PFSK-1 (cell line): ENCODE results near the gene TCF4.

ENCODE experiments used
- FOXP2 ChIP-seq: optimal IDR thresholded peaks from 2 replicates; pipeline ENCODE3; 2011; ENCODE audit warnings: borderline replicate concordance, control low read depth, inconsistent platforms; ENCODE audit not compliant: insufficient read depth; ENCODE audit errors: extremely low read length, extremely low read depth
- POLR2AphosphoS5 ChIP-seq: IDR thresholded peaks from 2 replicates; pipeline ENCODE4 v1.6.1; 2012; ENCODE audit warnings: low read depth, mild to moderate bottlenecking, control low read depth, low read length, moderate library complexity
- SIN3A ChIP-seq: IDR thresholded peaks from 2 replicates; pipeline ENCODE4 v1.6.1; 2012; ENCODE audit warnings: mild to moderate bottlenecking, low read length, moderate library complexity, borderline replicate concordance; ENCODE audit not compliant: insufficient read depth
- TAF1 ChIP-seq: IDR thresholded peaks from 2 replicates; pipeline ENCODE4 v1.6.1; 2012; ENCODE audit warnings: low read length, control low read depth, borderline replicate concordance; ENCODE audit not compliant: insufficient read depth
- TF ChIP-seq, protein P1 (sequence below), 2 experiments: IDR thresholded peaks; 2 replicates each; pipeline versions ENCODE4 v1.6.1 to v1.8.0; 2011 to 2012; ENCODE audit warnings: low read depth in 2 of 2, low read length in 2 of 2, control low read depth in 1 of 2, inconsistent platforms in 1 of 2, mild to moderate bottlenecking in 1 of 2, moderate library complexity in 1 of 2; ENCODE audit not compliant: insufficient read depth in 1 of 2

Gene TCF4

DNA sequence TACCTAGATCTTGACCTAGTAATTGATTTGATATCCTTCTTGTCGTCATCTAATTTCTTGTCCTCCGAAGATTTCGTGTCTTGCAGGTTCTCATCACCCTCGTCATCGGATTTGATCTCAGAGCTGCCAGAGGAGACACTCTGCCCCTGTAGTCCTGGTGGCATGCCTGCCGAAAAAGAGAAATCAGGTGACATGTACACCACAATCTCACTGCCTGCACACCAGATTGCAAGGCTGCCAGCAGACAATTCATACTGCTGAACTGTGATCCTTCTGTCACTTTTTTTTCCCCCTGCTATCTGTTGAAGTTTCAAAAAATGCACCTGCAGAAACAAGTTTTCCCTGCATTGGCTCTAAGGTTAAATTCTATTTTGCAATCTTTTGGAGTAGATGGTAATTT, 355.5 kb downstream of the TCF4 start:
- TF ChIP-seq FOXP2 = no peak
- TF ChIP-seq SIN3A = no peak
- TF ChIP-seq, protein P1, sequence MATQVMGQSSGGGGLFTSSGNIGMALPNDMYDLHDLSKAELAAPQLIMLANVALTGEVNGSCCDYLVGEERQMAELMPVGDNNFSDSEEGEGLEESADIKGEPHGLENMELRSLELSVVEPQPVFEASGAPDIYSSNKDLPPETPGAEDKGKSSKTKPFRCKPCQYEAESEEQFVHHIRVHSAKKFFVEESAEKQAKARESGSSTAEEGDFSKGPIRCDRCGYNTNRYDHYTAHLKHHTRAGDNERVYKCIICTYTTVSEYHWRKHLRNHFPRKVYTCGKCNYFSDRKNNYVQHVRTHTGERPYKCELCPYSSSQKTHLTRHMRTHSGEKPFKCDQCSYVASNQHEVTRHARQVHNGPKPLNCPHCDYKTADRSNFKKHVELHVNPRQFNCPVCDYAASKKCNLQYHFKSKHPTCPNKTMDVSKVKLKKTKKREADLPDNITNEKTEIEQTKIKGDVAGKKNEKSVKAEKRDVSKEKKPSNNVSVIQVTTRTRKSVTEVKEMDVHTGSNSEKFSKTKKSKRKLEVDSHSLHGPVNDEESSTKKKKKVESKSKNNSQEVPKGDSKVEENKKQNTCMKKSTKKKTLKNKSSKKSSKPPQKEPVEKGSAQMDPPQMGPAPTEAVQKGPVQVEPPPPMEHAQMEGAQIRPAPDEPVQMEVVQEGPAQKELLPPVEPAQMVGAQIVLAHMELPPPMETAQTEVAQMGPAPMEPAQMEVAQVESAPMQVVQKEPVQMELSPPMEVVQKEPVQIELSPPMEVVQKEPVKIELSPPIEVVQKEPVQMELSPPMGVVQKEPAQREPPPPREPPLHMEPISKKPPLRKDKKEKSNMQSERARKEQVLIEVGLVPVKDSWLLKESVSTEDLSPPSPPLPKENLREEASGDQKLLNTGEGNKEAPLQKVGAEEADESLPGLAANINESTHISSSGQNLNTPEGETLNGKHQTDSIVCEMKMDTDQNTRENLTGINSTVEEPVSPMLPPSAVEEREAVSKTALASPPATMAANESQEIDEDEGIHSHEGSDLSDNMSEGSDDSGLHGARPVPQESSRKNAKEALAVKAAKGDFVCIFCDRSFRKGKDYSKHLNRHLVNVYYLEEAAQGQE (IDR thresholded peaks at IDR 0.05; ENCODE audit: insufficient read depth in 1 of 2, low read depth in 2 of 2, low read length in 2 of 2) = no peak
- TF ChIP-seq TAF1 = no peak
- no peak for TF ChIP-seq POLR2AphosphoS5

DNA sequence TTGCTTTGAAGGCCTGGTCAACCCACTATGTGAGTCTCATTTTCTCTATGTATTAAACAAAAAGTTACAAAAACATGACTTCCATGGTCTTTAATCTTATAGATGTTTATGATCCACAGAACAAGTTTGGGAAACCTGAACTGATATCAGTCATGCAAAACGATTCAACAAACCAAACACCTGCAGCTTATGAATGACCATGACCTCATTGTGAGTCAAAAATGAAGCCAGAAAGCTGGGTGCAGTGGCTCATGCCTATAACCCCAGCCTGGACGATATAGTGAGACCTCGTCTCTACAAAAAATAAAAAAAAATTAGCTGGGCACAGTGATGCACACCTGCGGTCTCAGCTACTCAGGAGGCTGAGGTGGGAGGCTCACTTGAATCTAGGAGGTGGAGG, 358.3 kb downstream of the TCF4 start:
- TF ChIP-seq, protein P1 (IDR thresholded peaks at IDR 0.05; ENCODE audit: insufficient read depth in 1 of 2, low read depth in 2 of 2, low read length in 2 of 2) = no peak
- TF ChIP-seq SIN3A (no peak), TAF1 (no peak), POLR2AphosphoS5 (no peak), FOXP2 (no peak)

DNA sequence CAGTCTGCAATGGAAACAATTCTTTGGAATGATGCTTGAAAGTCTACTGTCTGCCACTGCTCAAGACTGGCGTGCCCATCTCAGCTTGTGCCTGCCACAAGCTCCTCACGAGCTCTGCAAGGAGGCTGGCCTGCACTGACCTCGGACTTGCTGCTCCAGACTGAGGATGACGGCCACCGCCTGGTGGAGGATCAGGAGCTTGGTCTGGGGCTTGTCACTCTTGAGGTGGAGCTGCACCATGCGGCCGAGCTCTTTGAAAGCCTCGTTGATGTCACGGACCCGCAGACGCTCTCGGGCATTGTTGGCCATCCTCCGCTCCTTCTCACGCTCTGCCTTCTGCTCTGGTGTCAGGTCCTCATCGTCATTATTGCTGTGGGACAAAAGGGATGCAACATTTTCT, 359.3 kb downstream of the TCF4 start:
- TF ChIP-seq, protein P1 (IDR thresholded peaks at IDR 0.05; ENCODE audit: insufficient read depth in 1 of 2, low read depth in 2 of 2, low read length in 2 of 2) = no peak
- no peak for TF ChIP-seq POLR2AphosphoS5
- no peak for TF ChIP-seq TAF1
- TF ChIP-seq SIN3A = no peak
- TF ChIP-seq FOXP2 = no peak

DNA sequence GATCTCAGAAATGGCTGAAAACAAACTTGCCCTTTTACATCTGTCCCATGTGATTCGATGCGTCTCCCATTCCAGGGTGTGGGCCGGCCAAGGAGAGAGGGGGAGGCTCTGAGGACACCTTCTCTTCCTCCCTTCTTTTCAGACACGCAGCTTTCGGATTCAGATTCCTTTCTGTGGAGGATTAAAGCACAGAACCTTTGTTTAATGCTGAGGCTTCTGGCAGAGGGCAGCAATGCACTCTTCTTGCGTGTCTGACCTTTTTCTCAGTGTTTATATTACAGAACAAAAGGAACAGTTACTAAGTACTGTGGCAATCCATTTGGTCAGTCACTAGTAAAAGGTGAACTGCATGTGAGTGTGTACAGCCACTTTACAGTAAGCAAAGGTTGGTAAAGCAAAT, 359.8 kb downstream of the TCF4 start:
- TF ChIP-seq SIN3A (no peak), FOXP2 (no peak), POLR2AphosphoS5 (no peak), TAF1 (no peak)
- TF ChIP-seq, protein P1 (IDR thresholded peaks at IDR 0.05; ENCODE audit: insufficient read depth in 1 of 2, low read depth in 2 of 2, low read length in 2 of 2) = no peak

DNA sequence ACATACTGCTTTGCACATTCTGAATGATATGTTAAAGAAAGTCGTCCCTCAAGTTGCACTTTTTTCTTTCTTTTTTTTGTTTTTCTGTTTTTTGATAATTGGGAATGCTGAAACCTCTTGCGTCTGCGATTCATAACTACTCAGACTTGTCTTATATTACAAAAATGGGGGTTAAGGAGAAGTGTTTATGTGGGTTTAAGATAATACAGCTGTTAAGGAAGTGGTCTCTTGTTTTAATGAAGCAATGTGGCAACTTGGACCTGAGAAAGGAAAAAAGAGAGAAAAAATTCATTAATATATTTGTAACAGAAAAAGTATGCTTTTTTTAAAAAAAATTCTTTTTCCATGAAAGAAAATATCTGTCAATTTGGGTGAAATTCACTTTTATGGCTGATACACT, 360.2 kb downstream of the TCF4 start:
- TF ChIP-seq POLR2AphosphoS5 (no peak), SIN3A (no peak), TAF1 (no peak), FOXP2 (no peak)
- TF ChIP-seq, protein P1 (IDR thresholded peaks at IDR 0.05; ENCODE audit: insufficient read depth in 1 of 2, low read depth in 2 of 2, low read length in 2 of 2) = no peak
